Spleen (tissue), 7 donors: Measurements from ENCODE around the gene LBR.

Experiments used
- POLR2AphosphoS5 ChIP-seq, 3 donors: sonication (generic); formaldehyde crosslinking; IDR thresholded peaks; one replicate each; pipeline ENCODE4 v1.5.1; 2017; ENCODE audit warnings: antibody characterized with exemption in 3 of 3
- TF ChIP-seq, protein P1 (sequence below), 11 experiments: fragments of 200-600 bp in 7 of 11; fragments of 450-650 bp in 4 of 11; sonication (generic) in 4 of 11; IDR thresholded peaks in 8 of 11; conservative IDR thresholded peaks in 3 of 11; 1 replicate in 7 of 11; 2 replicates in 4 of 11; pipeline versions ENCODE4 v1.4.0 to v1.8.0; 2016 to 2021; ENCODE audit warnings: antibody characterized with exemption in 11 of 11, inconsistent platforms in 4 of 11, mild to moderate bottlenecking in 1 of 11
- donor health status: DM: no; HTN: no; CAD: no; lungs with moderate emphysema.
- donor health status: DM: no; HTN: no; CAD: no.
- donor health status: DM: no; HTN: no; CAD: no.

DNA sequence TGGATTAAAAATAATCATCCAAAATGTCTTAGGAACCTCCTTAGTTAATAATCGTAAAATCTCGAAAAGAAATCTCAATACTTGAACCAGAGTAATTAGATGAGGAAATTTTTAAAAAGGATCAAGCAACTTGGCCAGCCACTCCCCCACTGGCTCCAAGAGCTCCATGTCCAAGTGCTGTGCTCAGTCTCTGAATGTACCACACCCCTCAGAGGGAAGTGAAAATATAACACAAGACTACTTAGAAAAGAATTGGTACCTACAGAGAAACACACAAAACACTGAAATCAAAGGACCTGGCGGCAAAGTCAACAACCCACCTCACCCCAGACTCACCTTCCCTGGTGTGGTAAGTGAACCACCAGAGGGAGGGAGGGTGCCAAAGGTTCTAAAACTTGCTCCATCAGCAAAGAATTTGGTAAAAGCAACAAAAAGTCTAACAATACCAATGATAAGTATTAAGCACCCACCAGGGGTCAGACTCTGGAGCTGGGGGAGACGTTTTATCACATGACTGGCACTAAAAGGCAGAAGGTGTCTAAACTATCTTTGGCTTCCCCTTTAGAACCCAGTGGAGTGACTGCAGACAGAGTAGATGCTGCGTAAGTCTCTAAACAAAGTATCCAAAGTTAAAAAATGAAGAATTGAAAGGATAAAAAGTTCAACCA lies 14.0 kb downstream of the LBR start:
- TF ChIP-seq, protein P1, sequence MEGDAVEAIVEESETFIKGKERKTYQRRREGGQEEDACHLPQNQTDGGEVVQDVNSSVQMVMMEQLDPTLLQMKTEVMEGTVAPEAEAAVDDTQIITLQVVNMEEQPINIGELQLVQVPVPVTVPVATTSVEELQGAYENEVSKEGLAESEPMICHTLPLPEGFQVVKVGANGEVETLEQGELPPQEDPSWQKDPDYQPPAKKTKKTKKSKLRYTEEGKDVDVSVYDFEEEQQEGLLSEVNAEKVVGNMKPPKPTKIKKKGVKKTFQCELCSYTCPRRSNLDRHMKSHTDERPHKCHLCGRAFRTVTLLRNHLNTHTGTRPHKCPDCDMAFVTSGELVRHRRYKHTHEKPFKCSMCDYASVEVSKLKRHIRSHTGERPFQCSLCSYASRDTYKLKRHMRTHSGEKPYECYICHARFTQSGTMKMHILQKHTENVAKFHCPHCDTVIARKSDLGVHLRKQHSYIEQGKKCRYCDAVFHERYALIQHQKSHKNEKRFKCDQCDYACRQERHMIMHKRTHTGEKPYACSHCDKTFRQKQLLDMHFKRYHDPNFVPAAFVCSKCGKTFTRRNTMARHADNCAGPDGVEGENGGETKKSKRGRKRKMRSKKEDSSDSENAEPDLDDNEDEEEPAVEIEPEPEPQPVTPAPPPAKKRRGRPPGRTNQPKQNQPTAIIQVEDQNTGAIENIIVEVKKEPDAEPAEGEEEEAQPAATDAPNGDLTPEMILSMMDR (IDR thresholded peaks at IDR 0.05 in 8 of 11, conservative IDR thresholded peaks at IDR 0.05 in 3 of 11), result no peak
- TF ChIP-seq POLR2AphosphoS5 (IDR thresholded peaks at IDR 0.05), result no peak
